Measurements from ENCODE around the gene PI3.

Gene PI3

DNA sequence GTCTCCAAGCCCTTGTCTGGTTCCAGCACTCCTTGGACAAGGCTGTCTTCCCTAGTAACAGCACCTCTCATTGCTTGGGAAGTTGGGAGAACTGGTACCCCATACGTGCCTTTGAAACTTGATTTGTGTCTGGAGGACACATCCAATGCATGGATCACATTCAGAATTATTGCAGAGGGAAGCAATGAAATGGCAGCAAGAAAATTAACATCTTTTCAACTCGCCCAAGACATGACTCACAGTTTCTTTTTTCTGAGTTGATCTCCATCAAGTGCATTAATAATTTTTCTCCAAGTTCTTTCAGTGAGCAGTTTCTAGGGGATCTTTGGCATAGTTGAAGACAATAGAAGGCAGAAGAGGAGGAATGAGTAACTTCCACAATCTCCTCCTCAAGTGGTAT, 22.3 kb upstream of the PI3 start:
- TF ChIP-seq, protein P1, sequence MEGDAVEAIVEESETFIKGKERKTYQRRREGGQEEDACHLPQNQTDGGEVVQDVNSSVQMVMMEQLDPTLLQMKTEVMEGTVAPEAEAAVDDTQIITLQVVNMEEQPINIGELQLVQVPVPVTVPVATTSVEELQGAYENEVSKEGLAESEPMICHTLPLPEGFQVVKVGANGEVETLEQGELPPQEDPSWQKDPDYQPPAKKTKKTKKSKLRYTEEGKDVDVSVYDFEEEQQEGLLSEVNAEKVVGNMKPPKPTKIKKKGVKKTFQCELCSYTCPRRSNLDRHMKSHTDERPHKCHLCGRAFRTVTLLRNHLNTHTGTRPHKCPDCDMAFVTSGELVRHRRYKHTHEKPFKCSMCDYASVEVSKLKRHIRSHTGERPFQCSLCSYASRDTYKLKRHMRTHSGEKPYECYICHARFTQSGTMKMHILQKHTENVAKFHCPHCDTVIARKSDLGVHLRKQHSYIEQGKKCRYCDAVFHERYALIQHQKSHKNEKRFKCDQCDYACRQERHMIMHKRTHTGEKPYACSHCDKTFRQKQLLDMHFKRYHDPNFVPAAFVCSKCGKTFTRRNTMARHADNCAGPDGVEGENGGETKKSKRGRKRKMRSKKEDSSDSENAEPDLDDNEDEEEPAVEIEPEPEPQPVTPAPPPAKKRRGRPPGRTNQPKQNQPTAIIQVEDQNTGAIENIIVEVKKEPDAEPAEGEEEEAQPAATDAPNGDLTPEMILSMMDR (IDR thresholded peaks at IDR 0.05; ENCODE audit: insufficient read depth, low read length, poor library complexity, severe bottlenecking): no peak
- TF ChIP-seq EZH2phosphoT487 (conservative IDR thresholded peaks at IDR 0.05; ENCODE audit: low read length): no peak
- no peaks in the 10 kb centered on the region for H3K79me2 ChIP-seq (ENCODE audit: insufficient read depth, low read length)
- no peaks in the 10 kb centered on the region for H3K9me3 ChIP-seq (ENCODE audit: insufficient read depth, low read length)
- no peaks in the 10 kb centered on the region for H3K9me2 ChIP-seq (replicated peaks; ENCODE audit: insufficient read depth, low read length)
- H3F3A ChIP-seq (ENCODE audit: insufficient read depth): no peaks in the 10 kb centered on the region
- H3K36me3 ChIP-seq (ENCODE audit: low read length): no peaks in the 10 kb centered on the region
- H3K9ac ChIP-seq (ENCODE audit: low read length): no peak overlapping the region
- no peak overlapping the region for H3K4me2 ChIP-seq (ENCODE audit: low read depth, low read length, poor library complexity, severe bottlenecking)
- H3K27me3 ChIP-seq (ENCODE audit: low read length): no peaks in the 10 kb centered on the region
- H3K27ac ChIP-seq (ENCODE audit: low read depth, low read length): no peak overlapping the region
- H4K20me1 ChIP-seq (ENCODE audit: low read depth, low read length): no peaks in the 10 kb centered on the region
- no peak overlapping the region for H3K4me3 ChIP-seq (ENCODE audit: insufficient read depth, low read length, poor library complexity, severe bottlenecking)
- H2AFZ ChIP-seq (ENCODE audit: low read depth, low read length, severe bottlenecking): no peak overlapping the region

DNA sequence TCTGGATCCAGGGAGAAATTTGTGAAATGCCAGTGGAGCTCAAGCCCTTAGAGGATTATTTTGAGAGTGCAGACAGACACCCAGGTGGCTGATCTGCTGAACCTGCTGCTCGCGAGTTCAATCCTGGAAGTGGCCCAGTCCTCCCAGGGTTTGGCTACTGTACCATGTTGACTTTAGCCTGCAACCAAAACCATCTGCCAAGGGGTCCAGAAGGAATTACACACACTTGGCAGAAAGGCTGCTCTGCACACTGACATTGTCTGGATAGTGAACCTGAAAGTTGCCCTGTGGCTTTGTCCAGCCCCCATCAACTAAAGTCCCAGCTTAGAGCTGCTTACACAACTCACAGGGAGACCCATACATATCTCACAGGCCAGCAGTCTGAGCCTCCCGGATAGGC, 21.6 kb upstream of the PI3 start:
- H3K4me3 ChIP-seq (ENCODE audit: insufficient read depth, low read length, poor library complexity, severe bottlenecking): no peak overlapping the region
- H3K27ac ChIP-seq (ENCODE audit: low read depth, low read length): no peak overlapping the region
- H3K9me2 ChIP-seq (replicated peaks; ENCODE audit: insufficient read depth, low read length): no peaks in the 10 kb centered on the region
- no peaks in the 10 kb centered on the region for H3K36me3 ChIP-seq (ENCODE audit: low read length)
- no peak overlapping the region for H3K9ac ChIP-seq (ENCODE audit: low read length)
- no peak for TF ChIP-seq EZH2phosphoT487 (conservative IDR thresholded peaks at IDR 0.05; ENCODE audit: low read length)
- TF ChIP-seq, protein P1 (IDR thresholded peaks at IDR 0.05; ENCODE audit: insufficient read depth, low read length, poor library complexity, severe bottlenecking): no peak
- H3K4me2 ChIP-seq (ENCODE audit: low read depth, low read length, poor library complexity, severe bottlenecking): no peak overlapping the region
- no peaks in the 10 kb centered on the region for H3F3A ChIP-seq (ENCODE audit: insufficient read depth)
- H4K20me1 ChIP-seq (ENCODE audit: low read depth, low read length): no peaks in the 10 kb centered on the region
- H3K9me3 ChIP-seq (ENCODE audit: insufficient read depth, low read length): no peaks in the 10 kb centered on the region
- H3K79me2 ChIP-seq (ENCODE audit: insufficient read depth, low read length): no peaks in the 10 kb centered on the region
- H3K27me3 ChIP-seq (ENCODE audit: low read length): no peaks in the 10 kb centered on the region
- H2AFZ ChIP-seq (ENCODE audit: low read depth, low read length, severe bottlenecking): no peak overlapping the region

DNA sequence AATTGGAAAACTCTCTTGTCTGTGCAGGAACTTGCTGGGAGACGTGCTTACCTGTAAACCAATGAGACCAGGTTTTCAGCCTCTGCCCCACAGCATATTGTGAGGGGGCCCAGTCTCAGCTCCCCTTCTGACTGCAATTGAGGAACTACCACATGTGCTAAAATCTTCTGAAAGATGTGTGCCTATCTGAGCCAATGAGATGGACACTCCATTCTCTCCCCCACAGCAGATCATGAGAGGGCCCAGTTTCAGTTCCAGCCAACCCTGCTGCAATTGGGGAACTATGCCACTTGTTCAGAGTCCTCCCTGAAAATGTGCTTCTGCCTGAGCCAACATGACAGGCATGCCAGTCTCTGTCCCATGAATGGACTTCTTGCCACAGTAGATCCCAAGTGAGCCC, 20.9 kb upstream of the PI3 start:
- H3K27ac ChIP-seq (ENCODE audit: low read depth, low read length): no peak overlapping the region
- no peaks in the 10 kb centered on the region for H3K27me3 ChIP-seq (ENCODE audit: low read length)
- H3F3A ChIP-seq (ENCODE audit: insufficient read depth): no peaks in the 10 kb centered on the region
- TF ChIP-seq, protein P1 (IDR thresholded peaks at IDR 0.05; ENCODE audit: insufficient read depth, low read length, poor library complexity, severe bottlenecking): no peak
- no peak for TF ChIP-seq EZH2phosphoT487 (conservative IDR thresholded peaks at IDR 0.05; ENCODE audit: low read length)
- no peaks in the 10 kb centered on the region for H3K79me2 ChIP-seq (ENCODE audit: insufficient read depth, low read length)
- H3K36me3 ChIP-seq (ENCODE audit: low read length): no peaks in the 10 kb centered on the region
- no peaks in the 10 kb centered on the region for H3K9me3 ChIP-seq (ENCODE audit: insufficient read depth, low read length)
- no peak overlapping the region for H3K4me2 ChIP-seq (ENCODE audit: low read depth, low read length, poor library complexity, severe bottlenecking)
- H3K9me2 ChIP-seq (replicated peaks; ENCODE audit: insufficient read depth, low read length): no peaks in the 10 kb centered on the region
- H3K4me3 ChIP-seq (ENCODE audit: insufficient read depth, low read length, poor library complexity, severe bottlenecking): no peak overlapping the region
- no peaks in the 10 kb centered on the region for H4K20me1 ChIP-seq (ENCODE audit: low read depth, low read length)
- no peak overlapping the region for H3K9ac ChIP-seq (ENCODE audit: low read length)
- no peak overlapping the region for H2AFZ ChIP-seq (ENCODE audit: low read depth, low read length, severe bottlenecking)
